ENCODE results near the gene INHA. TPM values are rescaled to one million over a fixed set of nuclear protein-coding genes. Genes with fewer than 3 reads are reported as not detected.

Gene INHA
- total RNA-seq, 1 experiment from 2014 or later, result 1.2 TPM

DNA sequence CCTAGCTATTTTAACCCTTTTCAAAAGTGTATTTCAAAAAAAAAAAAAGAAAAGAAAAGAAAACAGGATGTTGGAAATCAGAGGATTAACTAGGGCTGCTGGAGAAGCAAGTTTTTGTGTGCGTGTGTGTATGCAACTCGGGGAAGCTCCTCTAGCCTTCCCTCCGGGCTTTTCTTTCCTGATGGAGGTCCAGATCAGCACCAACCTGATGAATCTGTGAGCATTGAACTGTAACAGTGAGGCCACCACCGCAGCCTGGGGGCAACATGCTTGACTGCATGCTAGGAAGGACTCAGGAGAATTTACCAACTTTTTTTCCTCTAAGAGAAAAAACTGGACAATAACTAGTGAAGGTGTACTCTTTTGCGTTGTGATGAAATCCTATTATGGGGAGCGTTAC, 3.1 kb upstream of the INHA start:
- Mint-ChIP-seq H3K27me3 (ENCODE audit: insufficient read depth, unreplicated experiment) (no peaks in the 10 kb centered on the region), H3K9me3 (ENCODE audit: unreplicated experiment) (no peaks in the 10 kb centered on the region), H3K4me3 (ENCODE audit: unreplicated experiment) (peak overlapping the region; percentile 49), H3K36me3 (ENCODE audit: insufficient read depth, unreplicated experiment) (peaks cover 19% of the 10 kb centered on the region), H3K27ac (ENCODE audit: low read depth, unreplicated experiment) (no peak overlapping the region), H3K4me1 (ENCODE audit: insufficient read depth, unreplicated experiment) (peaks cover 7% of the 10 kb centered on the region)
- no TSS peak for BruUV-seq (replicated peaks)
- intact Hi-C loops (cut with micrococcal nuclease), result no loop called here
- POLR2A ChIA-PET, result interaction anchor here (0.6 to 1.1 kb wide), 3 partner anchors 9 to 76 kb away, joined by 3 to 4 read pairs (median 3); partner anchors contain the start of gene STK11IP
- DNase-seq (ENCODE audit: unreplicated experiment), result no peak
- TF ChIP-seq, protein P1, sequence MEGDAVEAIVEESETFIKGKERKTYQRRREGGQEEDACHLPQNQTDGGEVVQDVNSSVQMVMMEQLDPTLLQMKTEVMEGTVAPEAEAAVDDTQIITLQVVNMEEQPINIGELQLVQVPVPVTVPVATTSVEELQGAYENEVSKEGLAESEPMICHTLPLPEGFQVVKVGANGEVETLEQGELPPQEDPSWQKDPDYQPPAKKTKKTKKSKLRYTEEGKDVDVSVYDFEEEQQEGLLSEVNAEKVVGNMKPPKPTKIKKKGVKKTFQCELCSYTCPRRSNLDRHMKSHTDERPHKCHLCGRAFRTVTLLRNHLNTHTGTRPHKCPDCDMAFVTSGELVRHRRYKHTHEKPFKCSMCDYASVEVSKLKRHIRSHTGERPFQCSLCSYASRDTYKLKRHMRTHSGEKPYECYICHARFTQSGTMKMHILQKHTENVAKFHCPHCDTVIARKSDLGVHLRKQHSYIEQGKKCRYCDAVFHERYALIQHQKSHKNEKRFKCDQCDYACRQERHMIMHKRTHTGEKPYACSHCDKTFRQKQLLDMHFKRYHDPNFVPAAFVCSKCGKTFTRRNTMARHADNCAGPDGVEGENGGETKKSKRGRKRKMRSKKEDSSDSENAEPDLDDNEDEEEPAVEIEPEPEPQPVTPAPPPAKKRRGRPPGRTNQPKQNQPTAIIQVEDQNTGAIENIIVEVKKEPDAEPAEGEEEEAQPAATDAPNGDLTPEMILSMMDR (IDR thresholded peaks at IDR 0.05; ENCODE audit: unreplicated experiment), result no peak
- CTCF ChIA-PET, result interaction anchor here (0.6 to 2.1 kb wide), 3 partner anchors 9 to 180 kb away, joined by 3 to 15 read pairs (median 3); no protein-coding TSS in a partner anchor

DNA sequence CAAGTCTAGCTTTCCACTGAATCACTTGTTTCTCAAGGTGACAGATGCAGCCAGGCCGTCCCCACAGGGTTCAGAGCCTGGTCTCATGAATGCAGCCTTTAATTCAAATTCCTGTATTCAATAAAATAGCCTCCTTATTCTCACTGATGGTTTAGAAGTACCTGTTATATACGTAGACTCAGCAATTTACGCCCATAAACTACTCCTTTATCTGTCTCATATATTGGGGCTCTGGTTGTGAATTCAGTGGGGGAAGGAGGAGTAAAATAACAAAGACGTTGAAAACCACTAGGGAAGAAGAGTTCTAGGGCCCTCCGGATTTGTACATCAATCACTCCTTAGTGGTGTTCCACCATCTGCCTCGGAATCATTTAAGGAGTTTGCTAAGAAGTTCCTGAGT, 2.5 kb upstream of the INHA start:
- H3K4me3 Mint-ChIP-seq (ENCODE audit: unreplicated experiment), result peak overlapping the region; percentile 49
- DNase-seq (ENCODE audit: unreplicated experiment), result no peak
- BruUV-seq (replicated peaks), result no TSS peak
- no peak overlapping the region for H3K27ac Mint-ChIP-seq (ENCODE audit: low read depth, unreplicated experiment)
- TF ChIP-seq, protein P1 (IDR thresholded peaks at IDR 0.05; ENCODE audit: unreplicated experiment), result no peak
- intact Hi-C loops (cut with micrococcal nuclease), result loop anchor here (1.0 kb wide), 1 partner anchor 120 kb away; no protein-coding TSS in a partner anchor
- no peaks in the 10 kb centered on the region for H3K9me3 Mint-ChIP-seq (ENCODE audit: unreplicated experiment)
- ChIA-PET POLR2A (interaction anchor here (1.1 kb wide), 1 partner anchor 28 kb away, joined by 4 read pairs; the partner anchor contains the start of gene STK11IP), CTCF (interaction anchor here (2.1 kb wide), 1 partner anchor 9 kb away, joined by 15 read pairs; no protein-coding TSS in a partner anchor)
- H3K27me3 Mint-ChIP-seq (ENCODE audit: insufficient read depth, unreplicated experiment), result no peaks in the 10 kb centered on the region
- H3K36me3 Mint-ChIP-seq (ENCODE audit: insufficient read depth, unreplicated experiment), result peaks cover 19% of the 10 kb centered on the region
- H3K4me1 Mint-ChIP-seq (ENCODE audit: insufficient read depth, unreplicated experiment), result peaks cover 7% of the 10 kb centered on the region

DNA sequence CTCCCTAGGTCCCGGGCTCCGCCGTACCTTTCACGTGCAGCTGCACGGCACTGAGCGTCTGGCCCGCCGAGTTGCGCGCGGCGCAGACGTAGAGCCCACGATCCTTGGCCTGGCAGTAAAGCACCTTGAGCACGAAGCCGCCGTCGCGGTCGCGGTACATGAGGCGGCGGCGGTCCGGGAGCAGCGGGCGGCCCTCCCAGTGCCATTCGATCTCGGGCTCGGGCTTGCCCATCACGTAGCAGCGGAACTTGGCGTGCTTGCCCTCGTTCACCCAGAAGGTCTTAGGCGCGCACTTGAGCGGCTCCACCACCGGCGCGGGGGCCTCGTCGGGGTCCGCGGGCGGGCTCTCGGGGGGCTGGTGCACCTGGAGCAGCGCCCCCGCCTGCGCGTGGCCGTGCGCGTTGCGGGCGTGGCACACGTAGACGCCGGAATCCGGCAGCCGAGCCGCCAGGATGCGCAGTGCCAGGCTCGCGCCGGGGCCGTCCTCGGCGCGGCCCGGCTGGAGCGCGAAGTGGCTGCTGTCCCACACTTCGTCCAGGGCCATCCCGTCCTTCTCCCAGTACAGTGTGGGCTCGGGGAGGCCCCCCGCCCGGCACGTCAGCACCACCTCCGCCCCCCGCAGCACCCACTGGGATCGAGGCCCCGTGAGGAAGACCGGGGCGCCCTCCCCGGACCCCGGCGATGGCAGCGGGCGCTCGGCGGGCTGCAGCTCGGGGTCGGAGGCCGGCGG, 1.8 kb upstream of the INHA start:
- CTCF ChIA-PET, result interaction anchor here (0.6 to 2.3 kb wide), 5 partner anchors 10 to 166 kb away, joined by 3 to 23 read pairs (median 4); no protein-coding TSS in a partner anchor
- Mint-ChIP-seq H3K4me3 (ENCODE audit: unreplicated experiment) (peak overlapping the region; percentile 49), H3K27me3 (ENCODE audit: insufficient read depth, unreplicated experiment) (no peaks in the 10 kb centered on the region), H3K4me1 (ENCODE audit: insufficient read depth, unreplicated experiment) (peaks cover 7% of the 10 kb centered on the region), H3K9me3 (ENCODE audit: unreplicated experiment) (no peaks in the 10 kb centered on the region), H3K27ac (ENCODE audit: low read depth, unreplicated experiment) (no peak overlapping the region), H3K36me3 (ENCODE audit: insufficient read depth, unreplicated experiment) (peaks cover 19% of the 10 kb centered on the region)
- POLR2A ChIA-PET, result interaction anchor here (0.5 to 2.8 kb wide), 8 partner anchors 13 to 118 kb away, joined by 3 to 49 read pairs (median 7); partner anchors contain the start of genes CHPF, GMPPA, STK11IP and TMEM198
- DNase-seq (ENCODE audit: unreplicated experiment), result peak; percentile 40
- no TSS peak for BruUV-seq (replicated peaks)
- TF ChIP-seq, protein P1 (IDR thresholded peaks at IDR 0.05; ENCODE audit: unreplicated experiment), result no peak
- intact Hi-C loops (cut with micrococcal nuclease), result loop anchor here (1.0 kb wide), 1 partner anchor 119 kb away; no protein-coding TSS in a partner anchor

DNA sequence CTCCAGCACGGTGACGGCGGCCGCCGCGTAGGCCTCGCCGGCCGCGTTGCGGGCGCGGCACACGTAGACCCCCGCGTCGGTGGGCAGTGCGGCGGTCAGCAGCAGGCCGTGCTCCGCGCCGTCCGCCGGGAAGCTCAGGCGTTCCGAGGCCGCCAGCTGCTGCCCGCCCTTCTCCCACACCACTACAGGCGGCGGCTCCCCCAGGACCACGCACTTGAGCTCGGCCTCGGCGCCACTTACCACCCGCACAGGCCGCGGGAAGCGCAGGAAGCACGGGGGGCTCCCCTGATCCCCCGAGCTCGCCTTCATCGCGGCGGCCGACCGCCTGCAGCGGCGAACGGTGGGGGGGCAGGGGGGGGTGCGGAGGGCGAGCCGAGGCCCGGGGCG, 1.2 kb upstream of the INHA start:
- Mint-ChIP-seq H3K9me3 (ENCODE audit: unreplicated experiment) (no peaks in the 10 kb centered on the region), H3K4me3 (ENCODE audit: unreplicated experiment) (peak overlapping the region; percentile 49), H3K36me3 (ENCODE audit: insufficient read depth, unreplicated experiment) (peaks cover 19% of the 10 kb centered on the region), H3K4me1 (ENCODE audit: insufficient read depth, unreplicated experiment) (peaks cover 7% of the 10 kb centered on the region), H3K27me3 (ENCODE audit: insufficient read depth, unreplicated experiment) (no peaks in the 10 kb centered on the region), H3K27ac (ENCODE audit: low read depth, unreplicated experiment) (no peak overlapping the region)
- BruUV-seq (replicated peaks), result no TSS peak
- no peak for DNase-seq (ENCODE audit: unreplicated experiment)
- TF ChIP-seq, protein P1 (IDR thresholded peaks at IDR 0.05; ENCODE audit: unreplicated experiment), result no peak
- ChIA-PET POLR2A (interaction anchor here (0.5 to 2.8 kb wide), 10 partner anchors 14 to 118 kb away, joined by 3 to 49 read pairs (median 6); partner anchors contain the start of genes CHPF, GMPPA, STK11IP and TMEM198), CTCF (interaction anchor here (0.6 to 2.3 kb wide), 5 partner anchors 10 to 167 kb away, joined by 3 to 23 read pairs (median 4); no protein-coding TSS in a partner anchor)
- intact Hi-C loops (cut with micrococcal nuclease), result loop anchor here (1.0 kb wide), 1 partner anchor 118 kb away; no protein-coding TSS in a partner anchor

Data from MCF 10A (cell line).